Activated T-cell treated with anti-CD3 and anti-CD28 coated beads for 1 hour (primary cell): Measurements from ENCODE around the gene ITGA8.
"Not testable (repeated sequence)": the region's sequence is repeated elsewhere in the genome, so short reads cannot be mapped to it uniquely, and the experiment has no call there.

Experiments
- DNase-seq: peaks from one replicate; pipeline ENCODE4 v3.0.0-alpha.2; 2020; ENCODE audit warnings: low read depth

Gene ITGA8

DNA sequence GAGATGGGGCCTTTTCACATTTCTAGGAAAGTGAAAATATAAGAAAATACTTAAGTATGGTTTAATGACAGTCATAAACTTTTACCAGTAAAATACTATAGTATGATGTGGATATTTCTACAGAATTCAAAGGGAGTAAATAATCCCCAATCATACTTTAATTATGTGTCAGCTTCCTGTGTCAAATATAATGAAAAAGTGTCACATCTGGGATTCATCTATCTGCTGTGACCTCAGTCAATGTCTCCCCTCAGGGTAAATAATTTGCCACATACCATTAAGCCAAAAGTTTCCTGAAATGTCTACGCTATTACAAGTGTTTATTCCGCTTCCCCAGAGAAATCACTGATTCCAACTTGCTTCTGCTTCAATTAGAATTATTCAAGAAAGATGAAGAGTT is 110.5 kb downstream of the ITGA8 start:
- no peak for DNase-seq

DNA sequence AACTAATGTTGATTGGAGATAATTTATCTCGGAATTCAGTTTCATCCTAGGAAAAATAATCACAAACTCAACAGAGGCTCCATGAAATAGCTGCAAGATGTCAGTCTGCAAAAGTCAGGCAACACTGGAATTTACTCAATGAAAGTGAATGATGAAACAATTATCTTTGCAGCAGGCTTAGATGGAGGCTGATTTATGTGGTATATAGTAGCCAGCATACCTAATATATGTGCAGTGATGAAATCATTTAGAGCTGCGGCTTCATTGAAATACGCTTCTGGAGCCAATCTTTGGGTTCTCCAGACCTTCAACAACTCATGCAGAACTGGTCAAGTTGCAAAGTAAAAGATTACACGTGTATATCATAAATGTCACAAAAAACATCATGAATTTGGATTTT is 113.3 kb downstream of the ITGA8 start:
- no peak for DNase-seq

DNA sequence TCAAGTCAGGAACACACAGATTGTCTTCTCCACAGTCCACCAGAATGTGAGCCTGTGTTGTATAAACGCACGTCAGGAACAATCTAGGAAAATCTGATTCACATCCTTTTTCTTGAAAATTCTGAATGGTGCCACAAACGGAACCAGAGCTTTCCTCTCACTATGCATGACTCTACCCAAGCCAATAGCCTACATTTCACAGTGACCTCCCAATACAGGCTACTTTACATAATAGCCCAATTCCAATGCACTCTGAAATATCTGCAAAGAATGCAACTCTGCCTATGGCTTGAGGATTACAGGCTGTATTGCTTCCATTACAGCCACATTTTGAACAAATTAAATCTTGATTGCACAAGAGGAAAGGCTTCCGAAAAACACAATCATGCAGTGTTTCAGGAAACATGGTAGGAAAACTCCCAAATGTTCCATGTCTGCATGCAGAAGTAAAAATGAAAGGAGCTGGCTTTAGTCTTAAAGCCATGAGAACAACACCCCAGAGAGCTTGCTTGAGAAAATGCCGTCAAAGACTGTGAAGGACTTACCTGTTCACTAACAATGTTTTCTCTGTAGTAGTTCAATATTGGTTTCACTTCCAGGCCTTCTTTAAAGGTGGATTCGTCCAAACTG is 113.9 kb downstream of the ITGA8 start:
- no peak for DNase-seq

DNA sequence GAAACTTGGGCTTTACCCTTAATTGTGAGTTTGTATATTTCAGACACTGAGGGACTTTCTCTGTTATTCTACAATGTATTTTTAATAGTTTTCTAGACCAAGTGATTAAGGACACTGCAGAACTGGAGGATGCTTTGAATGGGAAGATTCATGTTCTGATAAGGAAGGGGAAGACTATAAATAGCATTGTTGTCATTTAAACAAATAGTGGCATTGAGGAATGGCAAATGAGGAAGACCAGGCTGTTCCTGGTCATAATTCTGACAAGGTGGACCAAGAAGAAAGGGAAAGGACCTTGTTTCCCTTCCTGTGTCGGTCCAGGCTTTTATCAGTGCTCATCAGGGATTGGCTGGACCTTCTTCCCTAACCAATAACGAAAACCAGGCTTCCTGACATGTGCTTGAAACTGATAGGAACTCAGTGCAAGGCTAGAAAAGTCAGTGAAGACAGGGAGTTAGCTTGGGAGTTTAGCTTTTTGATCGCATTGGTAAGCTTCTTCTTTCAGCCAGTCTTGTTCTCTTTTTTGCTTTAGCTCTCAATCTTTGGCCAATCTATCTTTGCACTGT is 116.2 kb downstream of the ITGA8 start:
- no peak for DNase-seq

- DNase-seq, result no peak
These were observed 117.9 kb downstream of the ITGA8 start for GRCh38 chr10:15601819-15602218.

DNA sequence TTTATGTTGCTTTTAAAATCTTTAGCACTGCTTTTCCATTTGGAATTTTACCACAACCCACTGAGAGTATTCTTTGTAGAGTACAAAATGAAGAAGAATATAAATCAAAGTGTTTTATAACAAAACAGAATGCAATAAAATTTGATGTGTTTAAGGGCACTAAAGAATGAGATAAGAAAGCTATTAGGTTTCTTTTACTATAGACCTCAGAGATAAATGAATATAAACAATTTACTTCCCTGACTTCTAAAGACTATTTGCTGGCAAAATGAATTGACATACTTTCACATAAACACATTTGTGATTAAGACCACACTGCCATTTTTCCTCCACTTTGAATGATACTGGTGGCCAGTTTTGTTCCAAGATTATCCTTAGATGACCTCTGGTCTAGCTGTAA is 124.5 kb downstream of the ITGA8 start:
- no peak for DNase-seq

DNA sequence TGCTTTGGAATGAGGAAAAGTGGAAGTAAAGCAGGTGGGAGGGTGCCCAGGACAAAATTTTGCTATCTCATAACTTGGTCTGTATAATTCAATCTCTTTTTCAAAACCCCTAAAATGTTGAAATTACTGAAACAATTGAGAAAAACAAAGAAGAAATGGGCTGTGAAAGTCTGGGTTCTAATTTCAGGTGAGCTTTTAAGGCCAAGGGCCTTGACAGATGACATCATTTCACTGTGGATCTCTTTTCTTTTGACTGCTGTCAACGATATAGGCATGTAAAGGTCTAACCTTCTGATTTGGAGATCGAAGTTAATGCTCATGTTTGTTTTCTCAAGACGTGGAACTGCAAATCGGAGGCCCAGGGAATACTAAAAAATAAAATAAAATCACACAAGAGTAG is 127.8 kb downstream of the ITGA8 start:
- no peak for DNase-seq

GRCh38 chr10:15591431-15591830 is 128.3 kb downstream of the ITGA8 start:
- DNase-seq, result no peak

- DNase-seq, result no peak
These were observed 130.8 kb downstream of the ITGA8 start for GRCh38 chr10:15588635-15589508.

DNA sequence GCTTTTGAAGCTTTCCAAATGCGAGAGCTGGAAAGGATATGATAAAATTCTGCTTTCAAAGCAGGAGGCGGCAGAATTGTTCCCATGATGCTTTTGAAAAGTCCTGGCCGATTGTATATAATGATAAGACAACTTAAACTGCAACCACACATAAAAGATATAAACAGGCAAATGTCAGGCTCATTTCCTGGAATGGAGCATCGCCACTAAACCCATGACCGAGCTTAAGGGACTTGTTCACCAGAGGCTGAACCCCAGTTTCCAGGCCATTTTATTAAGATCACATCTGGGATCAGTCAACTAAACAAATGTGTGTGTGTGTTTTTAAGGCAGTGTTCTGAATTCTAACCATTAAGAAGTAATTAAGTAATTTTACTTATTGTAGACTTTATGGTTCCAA is 131.6 kb downstream of the ITGA8 start:
- DNase-seq, result no peak

DNA sequence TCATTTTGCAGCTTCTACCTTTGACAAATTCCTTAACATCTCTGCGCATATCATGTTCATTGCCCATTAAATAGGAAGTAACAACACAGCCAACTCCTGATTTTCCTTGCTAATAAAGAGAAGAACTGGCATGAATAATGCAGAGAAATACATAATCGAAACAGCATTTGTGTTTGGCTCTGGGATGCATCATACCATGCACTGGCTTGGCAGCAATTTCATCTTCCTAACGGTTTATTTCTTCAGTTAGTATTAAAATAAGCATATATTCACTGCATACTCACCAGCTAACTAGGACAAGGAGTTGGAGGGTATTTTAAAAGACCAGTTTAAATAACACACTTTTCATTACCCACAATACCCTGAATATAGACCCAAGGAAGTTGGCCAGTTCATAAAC is 132.5 kb downstream of the ITGA8 start:
- no peak for DNase-seq

GRCh38 chr10:15585303-15585715 is 134.4 kb downstream of the ITGA8 start:
- peak; percentile 1 for DNase-seq

DNA sequence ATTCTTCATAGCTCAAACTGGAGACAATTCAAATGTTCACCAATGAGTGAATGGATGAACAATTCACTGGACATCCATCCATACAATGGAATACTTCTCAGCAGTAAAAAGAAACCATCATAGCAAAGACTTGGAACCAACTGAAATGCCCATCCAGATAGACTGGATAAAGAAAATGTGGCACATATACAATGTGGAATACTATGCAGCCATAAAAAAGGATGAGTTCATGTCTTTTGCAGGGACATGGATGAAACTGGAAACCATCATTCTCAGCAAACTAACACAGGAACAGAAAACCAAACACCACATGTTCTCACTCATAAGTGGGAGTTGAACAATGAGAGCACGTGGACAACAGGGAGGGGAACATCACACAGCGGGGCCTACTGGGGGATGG is 136.8 kb downstream of the ITGA8 start:
- DNase-seq, result not testable (repeated sequence)

- no peak for DNase-seq
These were observed 140.1 kb downstream of the ITGA8 start for GRCh38 chr10:15579605-15580004.

DNA sequence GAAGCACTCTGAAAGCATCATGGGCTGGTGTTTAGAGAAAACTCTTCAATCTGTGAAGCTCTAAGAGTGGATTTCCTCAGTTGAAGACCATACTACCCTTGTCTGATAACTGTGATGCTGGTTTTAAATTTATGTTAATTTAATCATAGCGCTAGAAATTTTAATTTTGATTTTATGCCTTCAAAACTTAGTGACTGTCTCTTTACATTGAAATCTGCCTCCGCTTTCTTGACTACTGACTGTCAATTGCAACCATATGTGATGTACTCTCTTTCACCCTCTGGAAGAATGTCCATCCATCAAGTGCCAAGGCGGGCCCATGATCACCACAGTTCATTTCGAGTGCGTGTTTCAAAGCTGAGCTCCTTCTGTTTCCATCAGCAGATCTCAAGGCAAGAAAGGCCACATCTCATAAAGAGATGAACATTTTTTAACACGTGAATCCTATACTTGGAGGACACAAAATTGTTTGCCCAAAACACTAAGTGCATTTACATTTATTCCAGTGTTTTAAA is 147.1 kb downstream of the ITGA8 start:
- no peak for DNase-seq

DNA sequence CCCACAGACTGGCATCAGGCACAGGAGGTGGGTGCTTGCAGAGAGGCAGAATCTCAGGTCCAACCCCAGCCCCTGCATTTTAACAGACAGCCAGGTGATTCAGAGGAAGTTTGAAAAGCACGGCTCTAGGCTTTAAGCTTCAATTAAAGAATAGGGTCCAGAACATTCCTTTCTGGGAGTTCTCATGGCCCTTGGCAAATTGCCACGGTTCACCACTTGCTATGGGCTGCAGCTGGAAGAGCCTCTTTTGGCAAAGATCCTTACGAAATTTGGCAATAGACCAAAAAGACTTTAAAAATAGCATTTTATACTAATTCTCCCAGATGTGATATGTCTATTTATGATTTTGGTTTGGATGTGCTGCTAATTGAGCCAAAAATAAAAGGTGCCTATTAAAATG is 148.1 kb downstream of the ITGA8 start:
- DNase-seq, result no peak

DNA sequence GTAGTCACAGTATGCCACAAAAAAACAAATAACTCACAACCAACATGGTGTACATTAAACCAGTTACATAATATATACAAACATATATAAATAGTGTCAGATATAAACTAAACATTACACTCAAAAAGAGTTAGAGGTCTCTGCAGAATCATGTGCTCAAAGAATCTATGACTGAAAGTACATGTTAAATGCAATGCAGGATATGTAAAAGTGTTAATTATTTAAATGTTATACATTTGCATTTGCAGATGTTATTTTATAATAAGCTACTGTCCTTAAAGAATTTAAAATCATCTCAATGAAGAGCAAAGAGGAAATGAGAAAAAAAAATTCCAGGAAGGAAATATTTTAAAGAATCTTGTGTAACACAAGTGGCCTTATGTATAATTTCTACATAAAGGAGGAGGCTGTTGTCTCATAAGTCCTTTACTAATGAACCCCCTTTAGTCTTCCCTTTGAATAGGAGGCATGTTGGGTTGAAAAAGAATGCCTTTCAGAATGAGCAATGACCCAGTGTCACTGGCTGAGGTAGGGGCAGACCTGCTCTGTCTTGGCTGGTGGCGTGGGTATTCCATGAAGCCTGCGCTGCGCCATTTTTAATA is 148.9 kb downstream of the ITGA8 start:
- DNase-seq, result no peak

- no peak for DNase-seq
These were observed 151.8 kb downstream of the ITGA8 start for GRCh38 chr10:15567952-15568351.

GRCh38 chr10:15563246-15563645 is 156.5 kb downstream of the ITGA8 start:
- no peak for DNase-seq

DNA sequence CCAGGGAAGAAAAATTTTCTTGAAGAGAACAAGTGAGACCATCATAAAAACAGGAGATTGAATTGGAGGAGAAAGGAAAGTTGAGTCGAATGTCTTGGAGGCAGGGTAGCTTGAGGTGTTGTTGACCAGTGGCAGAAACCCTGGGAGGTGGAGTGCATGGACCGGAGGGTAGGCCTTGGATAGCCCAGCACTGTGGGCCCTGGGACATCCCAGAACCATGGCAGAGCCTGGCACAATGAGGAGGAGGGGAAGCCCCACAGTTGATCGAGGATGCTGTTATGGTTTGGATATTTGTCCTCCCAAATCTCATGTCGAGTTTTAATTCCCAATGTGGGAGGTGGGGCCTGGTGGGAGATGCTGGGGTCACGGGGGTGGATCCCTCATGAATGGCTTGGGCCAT is 157.1 kb downstream of the ITGA8 start:
- DNase-seq, result no peak

DNA sequence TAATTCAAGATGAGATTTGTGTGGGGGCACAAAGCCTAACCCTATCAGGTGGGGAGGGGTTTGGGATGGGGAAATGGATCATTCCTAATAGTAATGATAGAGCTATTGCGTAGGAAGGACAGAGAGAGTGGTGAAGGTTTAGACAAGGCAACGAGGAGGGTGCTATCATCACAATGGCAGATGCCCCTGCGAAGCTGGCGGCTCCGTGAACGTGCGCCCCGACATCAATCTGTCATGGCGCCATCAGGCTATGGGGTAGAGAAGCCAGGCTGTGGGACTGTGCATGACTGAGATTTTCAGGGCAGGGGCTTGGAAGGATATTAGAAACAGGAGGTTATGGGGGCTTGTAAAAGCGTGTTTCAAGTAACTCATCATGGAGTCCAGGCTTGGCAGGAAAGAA is 157.6 kb downstream of the ITGA8 start:
- DNase-seq, result no peak

- DNase-seq, result no peak
These were observed 161.6 kb downstream of the ITGA8 start for GRCh38 chr10:15558136-15558535.

DNA sequence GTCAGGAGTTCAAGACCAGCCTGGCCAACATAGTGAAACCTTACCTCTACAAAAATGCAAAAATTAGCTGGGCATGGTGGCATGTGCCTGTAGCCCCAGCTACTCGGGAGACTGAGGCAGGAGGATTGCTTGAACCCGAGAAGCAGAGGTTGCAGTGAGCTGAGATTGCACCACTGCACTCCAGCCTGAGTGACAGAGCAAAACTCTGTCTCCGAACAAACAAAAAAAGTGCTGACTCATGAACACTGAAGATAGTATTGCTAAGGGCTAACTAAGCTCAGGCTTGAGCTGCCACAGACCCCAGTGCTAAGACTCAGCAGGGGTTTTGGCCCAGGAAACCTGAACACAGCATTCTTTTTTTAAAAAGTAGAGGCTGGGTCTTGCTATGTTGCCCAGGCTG is 162.6 kb downstream of the ITGA8 start:
- not testable (repeated sequence) for DNase-seq
